ENCODE data around the gene ZNF691.
"Not testable (repeated sequence)": the region's sequence is repeated elsewhere in the genome, so short reads cannot be mapped to it uniquely, and the experiment has no call there.

The ZNF691 gene

DNA sequence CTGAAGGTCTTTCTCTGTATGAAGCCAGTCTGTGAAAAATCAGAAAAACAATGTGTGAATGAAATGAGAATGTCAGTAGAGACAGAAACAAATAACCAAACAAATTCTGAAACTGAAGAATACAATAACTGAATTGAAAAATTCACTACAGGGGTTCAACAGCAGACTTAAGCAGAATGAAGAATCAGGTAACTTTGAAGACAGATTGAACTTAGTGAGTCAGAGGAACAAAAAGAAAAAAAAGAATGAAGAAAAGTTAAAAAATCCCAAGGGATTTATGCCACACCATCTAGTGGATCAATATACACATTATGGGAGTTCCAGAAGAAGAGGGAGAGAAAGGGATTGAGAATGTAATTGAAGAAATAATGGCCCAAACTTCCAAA is 14.6 kb downstream of the ZNF691 start:
- DNase-seq = no peak

DNA sequence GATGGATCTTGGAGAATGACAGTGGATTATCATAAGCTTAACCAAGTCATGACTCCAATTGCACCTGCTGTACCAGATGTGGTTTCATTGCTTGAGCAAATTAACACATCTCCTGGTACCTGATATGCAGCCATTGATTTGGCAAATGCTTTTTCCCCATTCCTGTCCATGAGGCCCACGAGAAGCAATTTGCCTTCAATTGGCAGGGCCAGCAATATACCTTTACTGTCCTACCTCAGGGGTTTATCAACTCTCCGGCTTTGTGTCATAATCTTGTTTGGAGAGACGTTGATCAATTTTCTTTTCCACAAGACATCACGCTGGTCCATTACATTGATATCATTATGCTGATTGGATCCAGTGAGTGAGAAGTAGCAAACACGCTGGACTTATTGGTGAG is 20.1 kb downstream of the ZNF691 start:
- DNase-seq = no peak

DNA sequence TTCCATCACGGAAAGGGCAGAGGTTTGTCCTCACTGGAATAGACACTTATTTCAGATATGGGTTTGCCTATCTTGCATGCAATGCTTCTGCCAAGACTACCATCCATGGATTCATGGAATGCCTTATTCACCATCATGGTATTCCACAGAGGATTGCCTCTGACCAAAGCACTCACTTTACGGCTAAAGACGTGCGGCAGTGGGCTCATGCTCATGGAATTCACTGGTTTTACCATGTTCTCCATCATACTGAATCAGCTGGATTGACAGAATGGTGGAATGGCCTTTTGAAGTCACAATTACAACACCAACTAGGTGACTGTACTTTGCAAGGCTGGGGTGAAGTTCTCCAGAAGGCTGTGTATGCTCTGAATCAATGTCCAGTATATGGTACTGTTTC is 22.1 kb downstream of the ZNF691 start:
- DNase-seq = not testable (repeated sequence)

DNA sequence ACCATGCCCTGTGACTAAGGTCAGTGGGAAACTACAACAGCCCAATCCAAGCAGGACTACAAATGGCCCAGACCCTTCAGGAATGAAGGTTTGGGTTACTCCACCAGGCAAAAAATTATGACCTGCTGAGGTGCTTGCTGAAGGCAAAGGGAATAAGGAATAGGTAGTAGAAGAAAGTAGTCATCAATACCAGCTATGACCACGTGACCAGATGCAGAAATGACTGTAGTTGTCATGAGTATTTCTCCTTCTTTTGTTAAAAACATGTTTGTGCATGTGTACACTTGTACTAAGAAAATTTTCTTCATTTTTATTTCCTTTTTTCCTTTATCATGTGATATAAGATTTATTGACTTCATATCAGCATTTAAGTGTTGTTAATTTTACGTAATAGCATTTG is 22.8 kb downstream of the ZNF691 start:
- DNase-seq = not testable (repeated sequence)

DNA sequence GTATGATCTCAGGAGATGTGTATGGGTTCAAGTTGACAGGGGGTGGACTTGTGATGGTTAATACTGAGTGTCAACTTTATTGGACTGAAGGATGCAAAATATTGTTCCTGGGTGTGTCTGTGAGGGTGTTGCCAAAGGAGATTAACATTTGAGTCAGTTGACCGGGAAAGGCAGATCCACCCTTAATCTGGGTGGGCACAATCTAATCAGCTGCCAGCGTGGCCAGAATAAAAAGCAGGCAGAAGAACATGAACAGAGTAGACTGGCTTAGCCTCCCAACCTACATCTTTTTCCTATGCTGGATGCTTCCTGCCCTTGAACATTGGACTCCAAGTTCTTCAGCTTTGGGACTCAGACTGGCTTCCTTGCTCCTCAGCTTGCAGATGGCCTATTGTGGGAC is 23.3 kb downstream of the ZNF691 start:
- DNase-seq = not testable (repeated sequence)

DNA sequence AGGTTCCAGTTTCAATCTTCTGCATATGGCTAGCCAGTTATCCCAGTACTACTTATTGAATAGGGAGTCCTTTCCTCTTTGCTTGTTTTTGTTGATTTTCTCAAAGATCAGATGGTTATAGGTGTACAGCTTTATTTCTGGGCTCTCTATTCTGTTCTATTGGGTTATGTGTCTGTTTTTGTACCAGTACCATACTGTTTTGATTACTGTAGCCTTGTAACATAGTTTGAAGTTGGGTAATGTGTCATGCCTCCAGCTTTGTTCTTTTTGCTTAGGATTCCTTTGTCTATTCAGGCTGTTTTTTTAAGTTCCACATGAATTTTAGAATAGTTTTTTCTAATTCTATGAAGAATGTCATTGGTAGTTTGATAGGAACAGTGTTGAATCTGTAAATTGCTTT is 26.7 kb downstream of the ZNF691 start:
- not testable (repeated sequence) for DNase-seq

DNA sequence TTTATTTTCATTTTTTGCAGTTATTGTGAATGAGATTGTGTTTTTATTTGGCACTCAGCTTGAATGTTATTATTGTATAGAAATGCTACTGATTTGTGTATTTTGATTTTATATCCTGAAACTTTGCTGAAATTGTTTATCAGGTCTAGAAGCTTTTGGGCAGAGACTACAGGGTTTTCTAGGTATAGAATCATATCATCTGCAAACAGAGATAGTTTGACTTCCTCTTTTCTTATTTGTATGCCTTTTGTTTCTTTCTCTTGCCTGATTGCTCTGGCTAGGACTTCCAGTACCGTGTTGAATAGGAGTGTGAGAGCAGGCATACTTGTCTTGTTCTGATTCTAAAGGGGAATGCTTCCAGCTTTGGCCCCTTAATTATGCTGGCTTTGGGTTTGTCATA is 27.3 kb downstream of the ZNF691 start:
- DNase-seq = no peak

DNA sequence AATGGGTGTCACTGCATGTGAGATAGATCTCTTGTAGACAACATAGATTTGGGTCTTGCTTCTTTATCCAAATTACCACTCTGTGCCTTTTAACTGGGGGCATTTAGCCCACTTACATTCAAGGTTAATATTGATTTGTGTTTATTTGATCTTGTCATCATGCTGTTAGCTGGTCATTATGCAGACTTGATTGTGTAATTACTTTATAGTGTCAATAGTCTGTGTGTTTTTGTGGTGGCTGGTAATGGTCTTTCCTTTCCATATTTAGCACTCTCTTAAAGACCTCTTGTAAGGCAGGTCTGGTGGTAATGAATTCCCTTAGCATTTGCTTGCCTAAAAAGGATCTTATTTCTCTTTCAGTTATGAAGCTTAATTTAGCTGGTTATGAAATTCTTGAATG is 29.6 kb downstream of the ZNF691 start:
- no peak for DNase-seq

DNA sequence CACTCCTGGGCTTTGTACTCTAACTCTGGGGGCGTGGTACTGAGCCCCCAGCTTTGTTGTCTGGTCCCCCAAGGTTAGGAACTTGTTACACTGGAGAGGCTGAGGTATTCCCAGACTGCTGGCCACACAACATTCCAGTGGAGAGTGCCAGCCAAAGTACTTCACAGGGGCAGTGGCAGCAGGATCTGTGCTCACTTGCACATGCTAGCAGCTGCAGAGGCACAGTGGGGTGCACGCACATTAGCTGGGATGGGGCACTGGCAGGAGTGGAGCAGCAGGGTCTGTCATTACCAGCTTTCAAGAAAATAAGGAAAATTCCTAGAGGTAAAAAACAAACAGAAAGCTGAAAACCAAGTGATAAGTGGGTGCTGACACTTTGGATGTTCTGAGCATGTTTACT is 31.0 kb downstream of the ZNF691 start:
- no peak for DNase-seq

DNA sequence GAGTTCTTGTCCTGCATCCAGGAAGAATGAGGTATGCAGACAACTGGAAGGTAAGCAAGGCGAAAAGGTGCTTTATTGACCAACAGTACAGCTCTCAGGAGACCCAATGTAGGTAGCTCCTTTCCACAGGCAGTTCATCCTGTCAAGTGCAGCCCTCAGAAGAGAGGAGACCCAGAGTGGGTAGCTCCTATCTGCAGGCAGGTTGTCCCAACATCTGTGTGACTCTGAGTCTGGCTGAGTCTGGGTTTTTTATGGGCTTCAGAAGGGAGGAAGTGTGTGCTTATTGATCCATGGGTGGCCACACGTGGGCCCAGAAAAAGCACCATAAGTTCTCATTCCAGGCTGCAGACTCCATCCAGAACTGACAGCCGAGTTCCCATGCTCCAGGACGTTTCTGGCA is 34.0 kb downstream of the ZNF691 start:
- no peak for DNase-seq

DNA sequence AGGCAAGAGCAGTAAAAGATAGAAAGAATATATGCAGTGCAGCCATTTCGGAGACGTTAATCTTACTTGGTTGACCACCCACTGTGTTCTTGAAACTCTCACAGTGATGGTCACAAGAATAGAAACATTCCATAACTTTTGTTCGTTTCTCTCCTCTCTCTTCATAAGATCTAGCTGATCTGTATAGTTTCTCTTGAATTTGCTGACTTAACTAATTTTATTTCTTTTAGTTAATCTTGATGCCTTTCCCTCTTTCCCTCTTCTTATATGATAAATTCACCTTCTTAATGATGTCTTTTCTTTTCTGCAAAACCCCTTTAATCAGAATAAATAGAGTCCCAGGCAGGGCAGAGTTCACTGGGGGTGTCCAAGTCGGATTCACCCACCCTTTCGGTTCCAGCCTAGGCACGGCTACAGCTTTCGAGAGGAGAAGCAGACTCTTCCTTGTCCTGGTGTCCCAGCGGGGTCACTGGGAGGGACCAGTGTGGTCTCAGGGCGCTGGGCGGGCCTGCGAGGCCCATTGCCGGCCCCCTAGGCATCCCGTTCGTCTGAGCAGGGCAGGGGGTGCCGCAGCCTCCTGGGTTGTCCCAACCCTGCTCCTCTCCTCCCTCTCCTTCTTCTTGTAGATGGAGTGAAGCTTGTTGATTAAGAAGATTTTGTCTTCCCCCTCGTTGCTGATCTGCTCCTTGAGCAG is 39.8 kb downstream of the ZNF691 start:
- DNase-seq = no peak

DNA sequence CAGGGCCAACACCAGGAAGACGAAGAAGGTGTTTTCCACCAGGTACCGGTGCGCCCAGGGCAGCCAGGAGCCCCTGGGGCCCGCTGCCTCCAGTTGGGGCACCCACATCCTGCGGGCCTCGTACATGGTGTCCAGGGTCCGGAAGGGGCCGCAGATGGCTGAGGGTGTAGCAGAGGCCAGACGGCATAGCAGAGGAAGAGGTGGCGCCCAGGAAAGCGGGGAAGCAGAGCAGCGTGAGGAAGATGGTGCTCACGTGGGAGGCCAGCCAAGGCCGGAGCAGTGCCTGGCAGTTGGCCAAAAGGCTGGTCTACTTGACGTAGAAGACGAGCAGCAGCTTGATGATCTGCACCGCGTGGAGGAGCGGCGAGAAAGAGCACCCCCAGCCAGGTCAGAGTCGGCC is 40.4 kb downstream of the ZNF691 start:
- DNase-seq = no peak

DNA sequence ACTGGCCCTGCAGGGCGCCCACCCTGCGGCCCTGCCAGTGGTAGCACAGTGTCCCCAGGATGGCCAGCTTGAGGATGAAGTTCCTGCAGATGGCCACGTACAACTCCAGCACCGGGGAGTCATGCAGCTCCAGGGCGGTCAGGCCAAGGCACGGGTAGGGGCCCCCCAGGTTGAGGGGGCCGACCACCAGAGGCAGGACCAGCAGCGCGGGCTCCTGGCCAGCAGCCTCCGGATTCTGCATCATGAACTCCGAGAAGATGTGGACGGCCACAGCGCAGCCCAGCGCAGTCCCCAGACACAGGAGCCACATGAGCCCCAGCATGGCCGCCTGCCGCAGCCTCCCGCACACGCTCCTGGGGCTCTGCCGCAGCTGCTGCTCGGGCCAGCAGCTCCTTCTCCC is 41.0 kb downstream of the ZNF691 start:
- no peak for DNase-seq

DNA sequence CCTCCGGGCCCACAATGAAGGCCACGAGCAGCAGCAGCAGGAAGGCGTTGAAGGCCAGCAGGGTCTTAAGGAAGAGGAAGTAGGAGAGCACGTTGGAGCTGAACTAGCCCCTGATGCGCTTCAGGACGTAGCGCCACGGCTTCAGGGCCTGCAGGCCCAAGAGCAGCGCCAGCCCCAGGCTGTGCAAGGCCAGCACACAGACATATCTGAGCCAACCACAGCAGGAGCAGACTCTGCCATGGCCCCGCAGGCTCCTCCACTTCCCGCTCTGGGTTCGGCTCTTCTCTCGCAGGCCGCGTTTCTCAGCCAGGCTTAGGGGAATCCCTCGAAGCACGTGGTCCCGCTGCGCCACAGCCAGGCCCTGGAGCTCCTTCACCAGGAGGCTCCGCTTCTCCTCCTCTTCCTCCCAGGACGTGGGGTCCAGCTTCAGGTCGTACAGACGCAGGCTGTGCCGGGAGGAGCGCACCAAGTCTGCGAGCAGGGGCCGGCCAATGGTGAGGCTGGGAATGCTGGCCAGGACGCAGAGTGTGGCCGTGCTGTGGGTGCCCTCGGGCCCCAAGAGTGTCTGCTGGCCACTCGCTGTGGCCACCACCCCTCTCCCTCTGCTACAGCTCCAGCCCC is 41.7 kb downstream of the ZNF691 start:
- DNase-seq = no peak

DNA sequence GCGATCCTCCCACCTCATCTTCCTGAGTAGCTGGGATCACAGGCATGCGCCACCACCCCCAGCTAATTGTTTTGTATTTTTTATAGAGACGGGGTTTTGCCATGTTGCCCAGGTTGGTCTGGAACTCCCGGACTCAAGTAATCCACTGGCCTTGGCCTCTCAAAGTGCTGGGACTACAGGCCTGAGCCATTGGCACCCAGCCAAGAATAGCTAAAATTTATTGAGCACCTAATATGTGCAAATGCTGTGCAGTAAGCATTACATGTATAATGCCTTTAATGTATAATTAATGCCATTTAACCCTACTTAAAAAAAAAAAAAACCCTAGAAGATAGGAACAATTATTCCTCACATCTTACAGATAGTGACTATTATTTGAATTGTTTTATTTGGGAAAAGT is 42.9 kb downstream of the ZNF691 start:
- no peak for DNase-seq

DNA sequence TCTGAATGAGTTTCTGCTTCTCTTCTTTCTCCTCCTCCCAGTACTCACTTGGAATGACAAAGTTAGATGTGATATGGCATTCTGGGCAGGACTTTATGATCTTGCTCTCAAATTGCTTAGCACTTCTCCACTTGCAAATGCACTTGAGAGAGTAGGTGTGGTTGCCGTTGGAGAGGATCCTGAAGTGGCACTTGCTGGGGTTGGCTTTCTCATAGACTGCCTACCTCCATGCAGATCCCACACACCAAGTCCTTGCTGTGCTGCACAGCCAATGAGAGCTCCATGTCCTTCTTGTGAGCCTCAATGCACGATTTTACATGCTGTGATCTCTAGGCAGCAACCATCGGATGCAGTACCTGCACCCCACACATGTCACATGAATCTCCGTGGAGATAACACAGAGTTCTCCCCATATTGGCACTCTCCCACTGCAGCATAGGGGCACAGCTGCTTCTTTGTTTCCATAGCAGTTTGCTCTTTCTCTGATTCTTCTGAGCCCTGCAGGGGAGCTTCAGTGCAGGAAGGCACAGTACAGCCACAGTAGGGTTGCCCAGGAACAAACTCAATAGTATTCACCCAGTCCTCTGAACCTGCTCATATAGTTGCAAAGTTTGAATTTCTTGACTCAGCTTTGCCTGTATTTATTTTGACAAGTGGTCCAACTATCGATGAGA is 45.2 kb downstream of the ZNF691 start:
- DNase-seq = no peak

DNA sequence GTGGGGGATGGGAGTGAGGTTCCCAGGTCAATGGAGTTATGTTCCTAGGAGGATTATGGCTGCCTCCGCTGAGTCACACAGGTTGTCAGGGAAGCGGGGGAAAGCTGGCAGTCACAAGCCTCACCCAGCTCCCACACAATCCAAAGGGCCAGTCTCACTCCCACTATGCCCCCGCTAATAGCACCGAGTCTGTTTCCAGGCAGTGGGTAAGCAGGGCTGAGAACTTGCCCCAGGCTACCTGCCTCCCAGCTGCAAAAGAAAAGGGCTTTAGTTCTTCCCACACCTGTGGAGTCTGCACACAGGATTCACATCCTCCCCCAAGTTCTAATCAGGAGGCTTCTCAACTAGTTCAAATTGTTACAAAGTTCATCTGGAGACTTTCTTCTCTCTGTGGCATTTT is 53.5 kb downstream of the ZNF691 start:
- not testable (repeated sequence) for DNase-seq
